Mesendoderm (in vitro differentiated cells): ENCODE measurements around the gene UGT1A4.

ENCODE experiments used
- DNase-seq: peaks from one replicate; pipeline ENCODE4 v3.0.0; 2013
- H2AK5ac ChIP-seq: 2 replicates; pipeline ENCODE4 v1.6.1; 2013; ENCODE audit warnings: low read length, inconsistent platforms
- H2BK120ac ChIP-seq: 2 replicates; pipeline ENCODE4 v1.6.1; 2013; ENCODE audit warnings: low read depth, mild to moderate bottlenecking, low read length, moderate library complexity, mixed read lengths
- H2BK15ac ChIP-seq: replicated peaks from 2 replicates; pipeline ENCODE4 v1.6.1; 2013; ENCODE audit warnings: low read depth, mild to moderate bottlenecking, moderate library complexity
- H2BK5ac ChIP-seq: 2 replicates; pipeline ENCODE4 v1.6.1; 2013; ENCODE audit warnings: low read length, inconsistent platforms
- H3K18ac ChIP-seq: 2 replicates; pipeline ENCODE4 v1.6.1; 2013; ENCODE audit warnings: mild to moderate bottlenecking, low read length, mixed read lengths
- H3K23ac ChIP-seq: one replicate; pipeline ENCODE4 v1.6.1; 2013; ENCODE audit warnings: low read length
- H3K27ac ChIP-seq: 2 replicates; pipeline ENCODE4 v1.5.1; 2013; ENCODE audit warnings: low read depth, mild to moderate bottlenecking, inconsistent platforms, low read length, moderate library complexity
- H3K27me3 ChIP-seq: 2 replicates; pipeline ENCODE4 v1.6.1; 2013; ENCODE audit warnings: low read length, control low read depth, mild to moderate bottlenecking, inconsistent platforms; ENCODE audit not compliant: insufficient read depth, poor library complexity
- H3K36me3 ChIP-seq: 2 replicates; pipeline ENCODE4 v1.6.1; 2013; ENCODE audit warnings: low read length, inconsistent platforms; ENCODE audit not compliant: control insufficient read depth, insufficient read depth
- H3K4ac ChIP-seq: one replicate; pipeline ENCODE4 v1.6.1; 2013; ENCODE audit warnings: low read depth, mild to moderate bottlenecking, low read length, moderate library complexity
- H3K4me1 ChIP-seq: 2 replicates; pipeline ENCODE4 v1.6.1; 2013; ENCODE audit warnings: low read depth, low read length, inconsistent platforms; ENCODE audit not compliant: control insufficient read depth
- H3K4me2 ChIP-seq: 2 replicates; pipeline ENCODE4 v1.6.1; 2013; ENCODE audit warnings: low read length
- H3K4me3 ChIP-seq: 2 replicates; pipeline ENCODE4 v1.5.1; 2013; ENCODE audit warnings: mild to moderate bottlenecking, low read length
- H3K56ac ChIP-seq: one replicate; pipeline ENCODE4 v1.6.1; 2013; ENCODE audit warnings: low read length
- H3K79me1 ChIP-seq: 2 replicates; pipeline ENCODE4 v1.6.1; 2013; ENCODE audit warnings: low read length, inconsistent platforms
- H3K79me2 ChIP-seq: 2 replicates; pipeline ENCODE4 v1.6.1; 2013; ENCODE audit warnings: mild to moderate bottlenecking, low read length; ENCODE audit not compliant: control insufficient read depth, insufficient read depth
- H3K9ac ChIP-seq: 2 replicates; pipeline ENCODE4 v1.6.1; 2013; ENCODE audit warnings: low read length, inconsistent platforms
- H4K5ac ChIP-seq: one replicate; pipeline ENCODE4 v1.6.1; 2013; ENCODE audit warnings: low read length
- H4K8ac ChIP-seq: one replicate; pipeline ENCODE4 v1.6.1; 2013; ENCODE audit warnings: low read depth, mild to moderate bottlenecking, control low read depth, low read length, moderate library complexity
- WGBS: extraction: QIAGEN DNeasy Blood & Tissue Kit; methylation state at CpG from one replicate; pipeline ENCODE4 v1.1.7; 2013; ENCODE audit warnings: low lambda C conversion rate, missing lambda C conversion rate; ENCODE audit not compliant: insufficient coverage; ENCODE audit errors: extremely low coverage; 5-methylcytosine and 5-hydroxymethylcytosine counted together

UGT1A4 gene

DNA sequence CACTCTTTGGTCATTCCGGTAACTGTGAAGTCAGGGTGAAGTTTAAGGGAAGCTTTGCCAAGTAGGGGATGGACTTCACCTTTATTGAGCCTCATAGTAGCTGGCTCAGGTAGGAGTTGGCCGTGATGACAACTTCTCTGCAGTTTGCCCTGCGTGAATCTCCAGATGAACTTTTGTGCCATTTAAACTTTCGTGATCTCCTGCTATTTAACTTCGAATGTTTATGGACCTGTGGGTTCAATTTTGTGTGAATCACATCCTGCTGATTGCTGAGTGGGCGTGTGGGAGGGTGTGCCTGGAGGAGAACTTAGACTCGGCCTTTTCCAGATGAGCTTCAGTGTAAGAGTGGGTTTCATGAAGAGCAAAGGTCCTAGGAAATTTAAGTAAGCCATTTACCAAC lies 45.7 kb downstream of the UGT1A4 start:
- no peak overlapping the region for H3K23ac ChIP-seq
- no peaks in the 10 kb centered on the region for H3K27me3 ChIP-seq
- H3K4me1 ChIP-seq: no peaks in the 10 kb centered on the region
- H3K18ac ChIP-seq: no peak overlapping the region
- no peak overlapping the region for H3K4me3 ChIP-seq
- no peak overlapping the region for H3K4ac ChIP-seq
- no peak overlapping the region for H2BK15ac ChIP-seq
- no peak for DNase-seq
- no peak overlapping the region for H3K4me2 ChIP-seq
- no peaks in the 10 kb centered on the region for H3K79me1 ChIP-seq
- no peak overlapping the region for H3K56ac ChIP-seq
- H4K5ac ChIP-seq: no peak overlapping the region
- no CpG with 5 or more reads among the region's 7 CpGs for WGBS
- no peak overlapping the region for H2BK5ac ChIP-seq
- H3K27ac ChIP-seq: no peak overlapping the region
- H2BK120ac ChIP-seq: no peak overlapping the region
- no peak overlapping the region for H2AK5ac ChIP-seq
- no peak overlapping the region for H4K8ac ChIP-seq
- H3K9ac ChIP-seq: no peak overlapping the region
- H3K36me3 ChIP-seq: no peaks in the 10 kb centered on the region
- H3K79me2 ChIP-seq: no peaks in the 10 kb centered on the region

GRCh38 chr2:233764761-233765160 lies 46.2 kb downstream of the UGT1A4 start:
- H4K8ac ChIP-seq: no peak overlapping the region
- no peaks in the 10 kb centered on the region for H3K79me1 ChIP-seq
- no peak overlapping the region for H2BK120ac ChIP-seq
- H3K4me2 ChIP-seq: no peak overlapping the region
- H2BK15ac ChIP-seq: no peak overlapping the region
- H3K18ac ChIP-seq: no peak overlapping the region
- no peak overlapping the region for H3K56ac ChIP-seq
- H3K36me3 ChIP-seq: no peaks in the 10 kb centered on the region
- no peak overlapping the region for H3K4me3 ChIP-seq
- H3K4me1 ChIP-seq: no peaks in the 10 kb centered on the region
- H3K27me3 ChIP-seq: no peaks in the 10 kb centered on the region
- H4K5ac ChIP-seq: no peak overlapping the region
- H3K27ac ChIP-seq: no peak overlapping the region
- DNase-seq: no peak
- no peak overlapping the region for H2BK5ac ChIP-seq
- H3K79me2 ChIP-seq: no peaks in the 10 kb centered on the region
- no CpG with 5 or more reads among the region's 3 CpGs for WGBS
- no peak overlapping the region for H2AK5ac ChIP-seq
- H3K9ac ChIP-seq: no peak overlapping the region
- no peak overlapping the region for H3K4ac ChIP-seq
- no peak overlapping the region for H3K23ac ChIP-seq

DNA sequence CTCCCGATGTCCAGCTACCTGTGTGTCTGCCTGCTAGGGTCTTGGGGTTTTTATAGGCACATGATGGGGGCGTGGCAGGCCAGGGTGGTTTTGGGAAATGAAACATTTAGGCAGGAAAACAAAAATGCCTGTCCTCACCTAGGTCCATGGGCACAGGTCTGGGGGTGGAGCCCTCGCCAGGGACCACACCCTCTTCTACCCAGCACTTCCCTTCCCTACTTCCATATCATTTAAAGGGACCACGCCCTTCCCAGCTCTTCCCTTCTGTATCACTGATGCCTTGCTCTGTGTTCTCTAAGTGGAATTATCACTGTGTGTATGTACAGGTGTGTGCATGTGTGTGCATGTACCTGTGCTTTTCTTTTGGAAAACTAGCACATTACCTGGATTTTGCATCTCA lies 47.9 kb downstream of the UGT1A4 start:
- no peaks in the 10 kb centered on the region for H3K27me3 ChIP-seq
- DNase-seq: no peak
- H3K79me2 ChIP-seq: no peaks in the 10 kb centered on the region
- no peak overlapping the region for H3K4me3 ChIP-seq
- H3K56ac ChIP-seq: no peak overlapping the region
- no peaks in the 10 kb centered on the region for H3K36me3 ChIP-seq
- H2BK120ac ChIP-seq: no peak overlapping the region
- no peak overlapping the region for H2BK15ac ChIP-seq
- H3K23ac ChIP-seq: no peak overlapping the region
- H3K4ac ChIP-seq: no peak overlapping the region
- no peak overlapping the region for H2BK5ac ChIP-seq
- H2AK5ac ChIP-seq: no peak overlapping the region
- H3K4me1 ChIP-seq: no peaks in the 10 kb centered on the region
- no peak overlapping the region for H3K18ac ChIP-seq
- no peak overlapping the region for H4K8ac ChIP-seq
- H3K9ac ChIP-seq: no peak overlapping the region
- H3K4me2 ChIP-seq: no peak overlapping the region
- H3K27ac ChIP-seq: no peak overlapping the region
- no peak overlapping the region for H4K5ac ChIP-seq
- no CpG with 5 or more reads among the region's 4 CpGs for WGBS
- H3K79me1 ChIP-seq: no peaks in the 10 kb centered on the region

GRCh38 chr2:233768076-233768475 lies 49.5 kb downstream of the UGT1A4 start:
- no CpG with 5 or more reads among the region's 4 CpGs for WGBS
- no peaks in the 10 kb centered on the region for H3K36me3 ChIP-seq
- no peak overlapping the region for H3K4me3 ChIP-seq

DNA sequence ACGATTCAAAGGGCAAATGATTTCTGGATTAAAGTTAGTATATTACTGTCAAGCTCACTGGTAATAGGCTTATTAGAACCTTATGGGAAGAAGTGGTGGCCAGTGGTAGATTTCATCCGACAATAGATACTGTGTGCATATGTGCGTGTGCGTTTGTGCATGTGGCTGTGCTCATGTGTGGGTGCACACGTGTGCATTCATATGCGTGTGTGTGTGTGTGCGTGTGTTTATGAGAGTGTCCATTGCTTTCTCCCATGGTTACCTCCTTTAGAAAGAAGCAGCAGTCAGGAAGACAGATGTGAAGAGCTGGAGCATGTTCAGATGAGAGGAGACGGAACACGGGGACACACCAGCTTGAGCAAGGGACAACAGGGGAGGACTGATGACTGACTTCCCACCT lies 50.7 kb downstream of the UGT1A4 start:
- no peak overlapping the region for H3K4me2 ChIP-seq
- H2AK5ac ChIP-seq: no peak overlapping the region
- H4K5ac ChIP-seq: no peak overlapping the region
- H3K79me1 ChIP-seq: no peaks in the 10 kb centered on the region
- no peaks in the 10 kb centered on the region for H3K36me3 ChIP-seq
- H3K18ac ChIP-seq: no peak overlapping the region
- H3K79me2 ChIP-seq: no peaks in the 10 kb centered on the region
- WGBS: no CpG with 5 or more reads among the region's 9 CpGs
- no peaks in the 10 kb centered on the region for H3K27me3 ChIP-seq
- H3K56ac ChIP-seq: no peak overlapping the region
- no peak overlapping the region for H3K23ac ChIP-seq
- no peak overlapping the region for H4K8ac ChIP-seq
- H3K4me1 ChIP-seq: no peaks in the 10 kb centered on the region
- no peak overlapping the region for H3K27ac ChIP-seq
- no peak overlapping the region for H3K9ac ChIP-seq
- H2BK15ac ChIP-seq: no peak overlapping the region
- no peak overlapping the region for H2BK120ac ChIP-seq
- no peak overlapping the region for H3K4ac ChIP-seq
- H3K4me3 ChIP-seq: no peak overlapping the region
- DNase-seq: no peak
- H2BK5ac ChIP-seq: no peak overlapping the region

More at GRCh38 chr2:233768076-233768475, 49.5 kb downstream of the UGT1A4 start:
- Histone ChIP-seq H3K56ac (no peak overlapping the region), H3K4me1 (no peaks in the 10 kb centered on the region), H3K23ac (no peak overlapping the region), H3K79me1 (no peaks in the 10 kb centered on the region), H3K4ac (no peak overlapping the region), H2BK5ac (no peak overlapping the region), H4K8ac (no peak overlapping the region), H3K18ac (no peak overlapping the region), H3K27ac (no peak overlapping the region), H3K9ac (no peak overlapping the region), H2AK5ac (no peak overlapping the region), H2BK120ac (no peak overlapping the region), H3K27me3 (no peaks in the 10 kb centered on the region), H2BK15ac (no peak overlapping the region), H4K5ac (no peak overlapping the region), H3K79me2 (no peaks in the 10 kb centered on the region), H3K4me2 (no peak overlapping the region)
- DNase-seq: peak; percentile 2

DNA sequence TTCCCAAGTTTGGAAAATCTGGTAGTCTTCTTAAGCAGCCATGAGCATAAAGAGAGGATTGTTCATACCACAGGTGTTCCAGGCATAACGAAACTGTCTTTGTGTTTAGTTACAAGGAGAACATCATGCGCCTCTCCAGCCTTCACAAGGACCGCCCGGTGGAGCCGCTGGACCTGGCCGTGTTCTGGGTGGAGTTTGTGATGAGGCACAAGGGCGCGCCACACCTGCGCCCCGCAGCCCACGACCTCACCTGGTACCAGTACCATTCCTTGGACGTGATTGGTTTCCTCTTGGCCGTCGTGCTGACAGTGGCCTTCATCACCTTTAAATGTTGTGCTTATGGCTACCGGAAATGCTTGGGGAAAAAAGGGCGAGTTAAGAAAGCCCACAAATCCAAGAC lies 53.6 kb downstream of the UGT1A4 start:
- Histone ChIP-seq H3K18ac (no peak overlapping the region), H3K4me2 (no peak overlapping the region), H3K4me3 (no peak overlapping the region), H3K4me1 (no peaks in the 10 kb centered on the region), H3K79me2 (no peaks in the 10 kb centered on the region), H2AK5ac (no peak overlapping the region), H3K27ac (no peak overlapping the region), H3K56ac (no peak overlapping the region), H3K27me3 (no peaks in the 10 kb centered on the region), H3K79me1 (no peaks in the 10 kb centered on the region), H3K4ac (no peak overlapping the region), H3K9ac (no peak overlapping the region), H4K8ac (no peak overlapping the region), H2BK15ac (no peak overlapping the region), H3K36me3 (no peaks in the 10 kb centered on the region), H2BK5ac (no peak overlapping the region), H2BK120ac (no peak overlapping the region), H3K23ac (no peak overlapping the region), H4K5ac (no peak overlapping the region)
- DNase-seq: no peak
- no CpG with 5 or more reads among the region's 16 CpGs for WGBS
